ENCODE measurements around the gene RPS3.

- TF ChIP-seq LEF1 (IDR thresholded peaks at IDR 0.05; ENCODE audit: borderline replicate concordance) (no peak), ARNT (IDR thresholded peaks at IDR 0.05) (no peak), NFRKB (IDR thresholded peaks at IDR 0.05) (no peak), SP1 (IDR thresholded peaks at IDR 0.05) (no peak), FOXK2 (IDR thresholded peaks at IDR 0.05) (no peak), ZNF384 (IDR thresholded peaks at IDR 0.05) (no peak), BHLHE40 (IDR thresholded peaks at IDR 0.05; ENCODE audit: borderline replicate concordance) (no peak), PKNOX1 (IDR thresholded peaks at IDR 0.05) (no peak), FOXM1 (IDR thresholded peaks at IDR 0.05; ENCODE audit: borderline replicate concordance) (no peak), ELF4 (IDR thresholded peaks at IDR 0.05) (no peak), L3MBTL2 (conservative IDR thresholded peaks at IDR 0.05) (no peak), SUZ12 (IDR thresholded peaks at IDR 0.05) (no peak)
Observed at GRCh38 chr11:75373201-75373600, 26.1 kb upstream of the RPS3 start.

Measured in HEK293T (cell line).